Measurements from ENCODE around the gene CASP2.

Gene CASP2

DNA sequence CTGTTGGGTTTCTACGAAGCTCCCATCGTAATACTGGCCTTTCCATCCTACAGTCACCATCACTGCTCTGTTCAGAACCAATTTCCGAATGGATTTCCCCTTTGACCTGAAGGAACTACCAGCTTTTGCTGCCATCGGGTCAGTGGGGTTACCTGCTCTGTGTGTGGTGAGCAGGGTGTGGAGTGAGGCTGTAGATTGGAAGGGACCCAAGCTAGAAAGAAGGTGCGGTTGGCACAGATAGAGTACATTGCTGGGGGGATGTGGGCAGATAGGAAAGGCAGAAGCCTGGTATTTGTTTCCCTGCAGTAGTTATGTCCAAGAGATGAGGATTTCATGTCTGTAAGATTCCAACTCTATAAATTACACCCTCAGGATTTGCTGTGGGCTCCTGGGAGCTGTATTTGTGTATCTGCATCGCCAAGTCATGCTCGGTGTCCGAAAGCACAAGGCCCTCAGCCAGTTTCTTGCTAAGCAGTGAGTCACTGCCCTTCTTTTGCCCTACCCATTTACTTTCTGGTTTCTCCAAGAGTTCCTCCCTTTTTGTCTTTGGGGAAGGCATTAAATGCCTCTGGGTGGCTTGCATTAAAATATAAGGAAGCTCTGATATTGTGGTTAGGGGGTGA is 43.1 kb downstream of the CASP2 start:
- Histone ChIP-seq H3K4me1 (ENCODE audit: control insufficient read depth, insufficient read depth, low read length, poor library complexity, severe bottlenecking) (no peaks in the 10 kb centered on the region), H3K4me3 (ENCODE audit: extremely low read depth, insufficient read depth, low read length, poor library complexity, severe bottlenecking) (no peak overlapping the region), H3K27ac (ENCODE audit: low read depth, low read length, severe bottlenecking) (no peak overlapping the region), H3K9me3 (ENCODE audit: control insufficient read depth, low read length) (no peaks in the 10 kb centered on the region), H3K36me3 (ENCODE audit: control insufficient read depth, insufficient read depth, low read length) (no peaks in the 10 kb centered on the region)
- 90 to 98% methylated on average over 4 to 7 of the region's 8 CpGs for WGBS, 2 experiments (ENCODE audit: insufficient coverage in 2 of 2)

DNA sequence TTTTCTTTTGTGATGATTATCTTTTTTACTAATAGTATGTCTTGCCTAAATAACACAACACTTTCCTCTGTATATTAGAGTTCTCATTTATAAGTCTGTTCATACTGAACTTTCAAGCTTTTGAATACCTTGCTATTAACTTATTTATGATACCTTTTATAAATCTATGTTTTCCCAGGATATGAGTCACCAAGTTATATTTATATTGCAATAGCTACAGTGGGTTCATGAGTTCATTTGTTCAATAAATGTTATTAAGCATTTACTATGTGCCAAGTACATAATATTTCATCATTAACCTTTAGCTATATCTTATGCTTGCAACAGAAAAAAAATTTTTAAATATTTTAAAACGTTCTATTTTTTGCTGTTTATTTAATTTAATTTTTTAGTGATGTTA is 46.1 kb downstream of the CASP2 start:
- Histone ChIP-seq H3K9me3 (ENCODE audit: control insufficient read depth, low read length) (no peaks in the 10 kb centered on the region), H3K36me3 (ENCODE audit: control insufficient read depth, insufficient read depth, low read length) (no peaks in the 10 kb centered on the region), H3K27ac (ENCODE audit: low read depth, low read length, severe bottlenecking) (no peak overlapping the region), H3K4me3 (ENCODE audit: extremely low read depth, insufficient read depth, low read length, poor library complexity, severe bottlenecking) (no peak overlapping the region), H3K4me1 (ENCODE audit: control insufficient read depth, insufficient read depth, low read length, poor library complexity, severe bottlenecking) (no peaks in the 10 kb centered on the region)
- WGBS, 2 experiments (ENCODE audit: insufficient coverage in 2 of 2) = no CpG with 5 or more reads among the region's 1 CpG

DNA sequence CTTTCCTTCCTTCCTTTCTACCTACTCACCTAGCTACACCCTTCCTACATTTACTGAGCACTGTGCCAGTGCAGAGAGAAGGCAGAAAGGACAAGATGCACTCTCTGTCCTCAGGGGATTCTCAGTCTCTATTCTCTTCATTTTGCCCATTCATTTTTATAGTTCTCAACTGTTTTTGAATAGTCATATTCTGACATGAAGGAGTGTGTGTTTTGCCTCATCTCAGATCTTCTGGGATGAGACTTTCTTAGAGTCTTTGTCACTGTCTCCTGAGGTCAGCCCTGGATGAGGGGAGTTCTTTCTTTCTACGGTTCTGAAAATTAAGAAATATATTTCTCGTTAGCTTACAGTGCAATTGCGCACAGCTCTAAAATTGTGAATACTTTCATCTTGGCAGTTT is 49.1 kb downstream of the CASP2 start:
- 83% methylated on average over 2 of the region's 3 CpGs; no CpG with 5 or more reads in 1 of the 2 experiments for WGBS, 2 experiments (ENCODE audit: insufficient coverage in 2 of 2)
- Histone ChIP-seq H3K4me3 (ENCODE audit: extremely low read depth, insufficient read depth, low read length, poor library complexity, severe bottlenecking) (no peak overlapping the region), H3K27ac (ENCODE audit: low read depth, low read length, severe bottlenecking) (no peak overlapping the region), H3K9me3 (ENCODE audit: control insufficient read depth, low read length) (no peaks in the 10 kb centered on the region), H3K4me1 (ENCODE audit: control insufficient read depth, insufficient read depth, low read length, poor library complexity, severe bottlenecking) (no peaks in the 10 kb centered on the region), H3K36me3 (ENCODE audit: control insufficient read depth, insufficient read depth, low read length) (no peaks in the 10 kb centered on the region)

DNA sequence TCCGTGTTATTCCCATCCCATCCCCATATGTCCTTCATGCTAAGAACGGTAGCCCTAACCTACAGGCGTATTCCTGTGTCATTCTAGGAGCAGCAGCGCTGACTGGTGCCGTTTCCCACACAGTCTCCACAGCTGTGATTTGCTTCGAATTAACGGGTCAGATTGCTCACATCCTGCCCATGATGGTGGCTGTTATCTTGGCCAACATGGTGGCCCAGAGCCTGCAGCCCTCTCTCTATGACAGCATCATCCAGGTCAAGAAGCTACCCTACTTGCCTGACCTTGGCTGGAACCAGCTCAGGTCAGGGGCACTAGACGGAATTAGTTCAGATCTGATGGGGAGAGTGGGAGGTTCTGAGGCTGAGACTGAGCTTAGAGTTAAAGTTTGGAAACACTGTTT is 53.7 kb downstream of the CASP2 start:
- no peaks in the 10 kb centered on the region for H3K9me3 ChIP-seq (ENCODE audit: control insufficient read depth, low read length)
- no peak overlapping the region for H3K4me3 ChIP-seq (ENCODE audit: extremely low read depth, insufficient read depth, low read length, poor library complexity, severe bottlenecking)
- H3K27ac ChIP-seq (ENCODE audit: low read depth, low read length, severe bottlenecking) = no peak overlapping the region
- no peaks in the 10 kb centered on the region for H3K4me1 ChIP-seq (ENCODE audit: control insufficient read depth, insufficient read depth, low read length, poor library complexity, severe bottlenecking)
- WGBS, 2 experiments (ENCODE audit: insufficient coverage in 2 of 2) = 97 to 99% methylated on average over 7 of the region's 8 CpGs
- H3K36me3 ChIP-seq (ENCODE audit: control insufficient read depth, insufficient read depth, low read length) = no peaks in the 10 kb centered on the region

DNA sequence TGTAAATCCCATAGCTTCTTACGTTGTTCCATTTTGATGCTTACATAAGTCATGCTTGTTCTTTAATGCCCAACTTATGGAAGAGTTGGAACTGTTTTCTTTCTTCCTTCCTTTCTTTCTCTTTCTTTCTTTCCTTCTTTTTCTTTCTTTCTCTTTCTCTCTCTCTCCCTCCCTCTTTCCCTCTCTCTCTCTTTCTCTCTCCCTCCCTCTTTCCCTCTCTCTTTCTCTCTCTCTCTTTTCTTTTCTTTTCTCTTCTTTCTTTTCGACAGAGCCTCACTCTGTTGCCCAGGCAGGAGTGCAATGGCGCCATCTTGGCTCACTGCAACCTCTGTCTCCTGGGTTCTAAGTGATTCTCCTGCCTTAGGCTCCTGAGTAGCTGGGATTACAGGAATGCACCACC is 55.4 kb downstream of the CASP2 start:
- Histone ChIP-seq H3K4me3 (ENCODE audit: extremely low read depth, insufficient read depth, low read length, poor library complexity, severe bottlenecking) (no peak overlapping the region), H3K36me3 (ENCODE audit: control insufficient read depth, insufficient read depth, low read length) (no peaks in the 10 kb centered on the region), H3K27ac (ENCODE audit: low read depth, low read length, severe bottlenecking) (no peak overlapping the region), H3K9me3 (ENCODE audit: control insufficient read depth, low read length) (no peaks in the 10 kb centered on the region), H3K4me1 (ENCODE audit: control insufficient read depth, insufficient read depth, low read length, poor library complexity, severe bottlenecking) (no peaks in the 10 kb centered on the region)
- 72 to 87% methylated on average over 2 of the region's 3 CpGs for WGBS, 2 experiments (ENCODE audit: insufficient coverage in 2 of 2)

DNA sequence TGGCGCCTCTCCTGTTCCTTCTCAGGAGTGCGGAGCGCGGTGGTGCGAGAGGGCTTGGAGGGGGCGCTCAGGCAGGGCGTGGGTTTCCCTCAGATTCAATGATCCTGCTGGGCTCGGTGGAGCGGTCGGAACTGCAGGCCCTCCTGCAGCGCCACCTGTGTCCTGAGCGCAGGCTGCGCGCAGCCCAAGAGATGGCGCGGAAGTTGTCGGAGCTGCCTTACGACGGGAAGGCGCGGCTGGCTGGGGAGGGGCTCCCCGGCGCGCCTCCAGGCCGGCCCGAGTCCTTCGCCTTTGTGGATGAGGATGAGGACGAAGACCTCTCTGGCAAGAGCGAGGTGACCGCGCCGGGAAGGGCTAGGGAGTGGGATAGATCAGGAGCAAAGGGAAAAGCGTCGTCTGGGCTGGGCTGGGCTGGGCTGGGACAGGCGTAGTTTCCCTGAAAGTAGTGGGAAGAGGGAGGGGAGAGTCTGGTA is 57.3 kb downstream of the CASP2 start:
- Histone ChIP-seq H3K9me3 (ENCODE audit: control insufficient read depth, low read length) (no peaks in the 10 kb centered on the region), H3K4me1 (ENCODE audit: control insufficient read depth, insufficient read depth, low read length, poor library complexity, severe bottlenecking) (no peaks in the 10 kb centered on the region), H3K4me3 (ENCODE audit: extremely low read depth, insufficient read depth, low read length, poor library complexity, severe bottlenecking) (peak overlapping the region; percentile 14), H3K36me3 (ENCODE audit: control insufficient read depth, insufficient read depth, low read length) (no peaks in the 10 kb centered on the region), H3K27ac (ENCODE audit: low read depth, low read length, severe bottlenecking) (no peak overlapping the region)
- 7 to 8% methylated on average over 23 to 35 of the region's 35 CpGs for WGBS, 2 experiments (ENCODE audit: insufficient coverage in 2 of 2)

DNA sequence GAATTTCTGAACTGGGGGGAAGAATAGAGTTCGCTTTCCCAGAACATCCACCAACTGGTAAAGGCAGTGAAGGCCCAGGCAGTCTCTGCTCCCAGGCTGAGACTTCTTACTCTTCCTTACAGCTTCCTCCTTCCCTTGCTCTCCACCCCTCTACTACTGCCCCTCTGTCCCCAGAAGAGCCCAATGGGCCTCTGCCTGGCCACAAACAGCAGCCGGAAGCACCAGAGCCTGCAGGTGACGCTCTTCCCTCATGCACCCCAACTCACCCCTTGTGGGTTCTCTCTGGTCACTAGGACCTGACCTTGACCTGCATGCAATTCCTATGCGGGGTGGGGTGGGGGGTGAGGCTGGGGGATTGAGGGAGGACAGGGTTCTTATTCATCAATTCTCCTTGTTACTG is 57.9 kb downstream of the CASP2 start:
- 60 to 80% methylated on average over 1 of the region's 4 CpGs for WGBS, 2 experiments (ENCODE audit: insufficient coverage in 2 of 2)
- H3K27ac ChIP-seq (ENCODE audit: low read depth, low read length, severe bottlenecking) = no peak overlapping the region
- H3K4me1 ChIP-seq (ENCODE audit: control insufficient read depth, insufficient read depth, low read length, poor library complexity, severe bottlenecking) = peaks cover 2% of the 10 kb centered on the region
- no peaks in the 10 kb centered on the region for H3K36me3 ChIP-seq (ENCODE audit: control insufficient read depth, insufficient read depth, low read length)
- H3K4me3 ChIP-seq (ENCODE audit: extremely low read depth, insufficient read depth, low read length, poor library complexity, severe bottlenecking) = no peak overlapping the region
- H3K9me3 ChIP-seq (ENCODE audit: control insufficient read depth, low read length) = no peaks in the 10 kb centered on the region

DNA sequence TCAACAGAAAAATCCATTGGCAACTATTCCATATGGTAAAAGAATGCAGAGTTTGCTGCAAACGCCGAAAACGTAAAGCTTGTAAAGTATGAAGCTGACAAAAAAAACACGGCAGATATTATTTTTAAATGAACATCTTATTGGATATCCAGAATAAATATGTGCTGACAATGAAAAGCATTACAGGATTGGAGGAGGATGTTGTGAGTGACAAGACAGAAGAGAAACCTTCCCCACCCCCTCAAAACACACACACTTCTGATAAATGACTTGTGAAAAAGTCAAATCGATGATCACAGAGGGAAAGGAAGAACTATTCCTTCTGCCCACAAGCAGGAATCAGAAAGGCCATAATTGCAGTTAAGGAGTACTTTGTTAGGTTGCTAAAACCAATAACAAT is 59.8 kb downstream of the CASP2 start:
- Histone ChIP-seq H3K4me1 (ENCODE audit: control insufficient read depth, insufficient read depth, low read length, poor library complexity, severe bottlenecking) (peaks cover 3% of the 10 kb centered on the region), H3K36me3 (ENCODE audit: control insufficient read depth, insufficient read depth, low read length) (no peaks in the 10 kb centered on the region), H3K27ac (ENCODE audit: low read depth, low read length, severe bottlenecking) (no peak overlapping the region), H3K9me3 (ENCODE audit: control insufficient read depth, low read length) (no peaks in the 10 kb centered on the region), H3K4me3 (ENCODE audit: extremely low read depth, insufficient read depth, low read length, poor library complexity, severe bottlenecking) (no peak overlapping the region)
- 40 to 100% methylated on average over 1 to 2 of the region's 5 CpGs for WGBS, 2 experiments (ENCODE audit: insufficient coverage in 2 of 2)

DNA sequence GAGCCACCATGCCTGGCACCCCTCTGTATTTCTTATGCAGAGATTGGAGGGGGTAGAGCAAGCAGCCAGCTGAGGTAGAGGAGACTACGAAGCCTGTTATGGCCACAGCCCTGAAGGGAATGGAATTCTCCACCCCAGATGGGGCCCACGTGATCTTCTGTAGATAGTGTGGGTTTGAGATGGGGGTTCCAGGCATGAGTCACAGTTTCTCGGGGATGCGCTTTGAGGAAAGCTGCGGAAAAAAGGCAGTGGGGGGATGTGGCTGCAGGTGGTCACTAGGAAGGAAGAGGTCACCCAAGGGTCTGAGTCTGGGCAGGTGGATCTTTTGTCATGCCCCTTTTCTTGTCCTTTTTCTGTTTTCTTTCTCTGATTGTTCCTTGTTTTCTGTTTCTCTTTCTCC is 62.9 kb downstream of the CASP2 start:
- no peak overlapping the region for H3K27ac ChIP-seq (ENCODE audit: low read depth, low read length, severe bottlenecking)
- no peaks in the 10 kb centered on the region for H3K9me3 ChIP-seq (ENCODE audit: control insufficient read depth, low read length)
- 78 to 80% methylated on average over 3 to 5 of the region's 5 CpGs for WGBS, 2 experiments (ENCODE audit: insufficient coverage in 2 of 2)

DNA sequence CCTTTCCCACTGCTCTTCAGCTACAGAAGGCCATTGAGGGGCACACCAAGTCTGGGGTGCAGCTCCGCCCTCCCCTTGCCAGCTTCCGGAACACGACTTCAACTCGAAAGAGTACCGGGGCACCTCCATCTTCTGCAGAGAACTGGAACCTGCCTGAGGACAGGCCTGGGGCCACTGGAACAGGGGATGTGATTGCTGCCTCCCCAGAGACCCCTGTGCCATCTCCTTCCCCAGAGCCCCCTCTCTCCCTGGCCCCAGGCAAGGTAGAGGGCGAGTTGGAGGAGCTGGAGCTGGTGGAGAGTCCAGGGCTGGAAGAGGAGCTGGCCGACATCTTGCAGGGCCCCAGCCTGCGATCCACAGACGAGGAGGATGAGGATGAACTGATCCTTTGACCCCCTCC is 63.4 kb downstream of the CASP2 start:
- WGBS, 2 experiments (ENCODE audit: insufficient coverage in 2 of 2) = 87 to 97% methylated on average over 3 to 5 of the region's 9 CpGs

More for the DNA sequence above, 62.9 kb downstream of the CASP2 start:
- Histone ChIP-seq H3K4me3 (ENCODE audit: extremely low read depth, insufficient read depth, low read length, poor library complexity, severe bottlenecking) (no peak overlapping the region), H3K36me3 (ENCODE audit: control insufficient read depth, insufficient read depth, low read length) (no peaks in the 10 kb centered on the region), H3K4me1 (ENCODE audit: control insufficient read depth, insufficient read depth, low read length, poor library complexity, severe bottlenecking) (peaks cover 3% of the 10 kb centered on the region)

DNA sequence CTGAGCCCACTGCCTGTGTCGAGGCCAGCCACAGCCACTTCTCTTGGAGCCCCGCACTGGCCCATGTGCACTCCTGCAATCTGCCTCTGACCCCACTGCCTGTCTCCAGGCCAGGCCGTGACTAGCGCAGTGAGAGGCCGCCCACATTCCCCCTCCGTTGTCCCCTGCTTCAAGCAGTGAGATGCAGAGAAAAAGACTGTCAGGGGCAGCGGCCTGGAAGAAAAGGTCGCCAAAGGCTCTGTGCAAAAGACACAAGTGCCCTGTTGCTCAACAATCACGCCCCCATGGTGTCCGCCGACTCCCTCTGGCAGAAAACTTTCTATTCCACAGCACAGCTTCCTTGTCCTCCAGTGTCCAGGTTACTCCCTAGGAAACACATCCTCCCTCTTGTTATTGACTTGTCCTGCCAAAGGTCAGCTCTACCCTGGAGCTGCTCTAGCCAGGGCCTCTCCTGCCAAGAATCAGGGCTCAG is 64.4 kb downstream of the CASP2 start:
- Histone ChIP-seq H3K4me1 (ENCODE audit: control insufficient read depth, insufficient read depth, low read length, poor library complexity, severe bottlenecking) (peaks cover 3% of the 10 kb centered on the region), H3K27ac (ENCODE audit: low read depth, low read length, severe bottlenecking) (no peak overlapping the region), H3K36me3 (ENCODE audit: control insufficient read depth, insufficient read depth, low read length) (peaks cover 3% of the 10 kb centered on the region), H3K4me3 (ENCODE audit: extremely low read depth, insufficient read depth, low read length, poor library complexity, severe bottlenecking) (no peak overlapping the region), H3K9me3 (ENCODE audit: control insufficient read depth, low read length) (no peaks in the 10 kb centered on the region)
- WGBS, 2 experiments (ENCODE audit: insufficient coverage in 2 of 2) = 74 to 78% methylated on average over 10 to 11 of the region's 11 CpGs

More for the DNA sequence above, 63.4 kb downstream of the CASP2 start:
- Histone ChIP-seq H3K27ac (ENCODE audit: low read depth, low read length, severe bottlenecking) (no peak overlapping the region), H3K4me3 (ENCODE audit: extremely low read depth, insufficient read depth, low read length, poor library complexity, severe bottlenecking) (no peak overlapping the region), H3K4me1 (ENCODE audit: control insufficient read depth, insufficient read depth, low read length, poor library complexity, severe bottlenecking) (peaks cover 3% of the 10 kb centered on the region), H3K36me3 (ENCODE audit: control insufficient read depth, insufficient read depth, low read length) (no peaks in the 10 kb centered on the region), H3K9me3 (ENCODE audit: control insufficient read depth, low read length) (no peaks in the 10 kb centered on the region)

Data from mesodermal cell (in vitro differentiated cells).